Measurements from ENCODE around the gene TMEM143.

TMEM143 gene

DNA sequence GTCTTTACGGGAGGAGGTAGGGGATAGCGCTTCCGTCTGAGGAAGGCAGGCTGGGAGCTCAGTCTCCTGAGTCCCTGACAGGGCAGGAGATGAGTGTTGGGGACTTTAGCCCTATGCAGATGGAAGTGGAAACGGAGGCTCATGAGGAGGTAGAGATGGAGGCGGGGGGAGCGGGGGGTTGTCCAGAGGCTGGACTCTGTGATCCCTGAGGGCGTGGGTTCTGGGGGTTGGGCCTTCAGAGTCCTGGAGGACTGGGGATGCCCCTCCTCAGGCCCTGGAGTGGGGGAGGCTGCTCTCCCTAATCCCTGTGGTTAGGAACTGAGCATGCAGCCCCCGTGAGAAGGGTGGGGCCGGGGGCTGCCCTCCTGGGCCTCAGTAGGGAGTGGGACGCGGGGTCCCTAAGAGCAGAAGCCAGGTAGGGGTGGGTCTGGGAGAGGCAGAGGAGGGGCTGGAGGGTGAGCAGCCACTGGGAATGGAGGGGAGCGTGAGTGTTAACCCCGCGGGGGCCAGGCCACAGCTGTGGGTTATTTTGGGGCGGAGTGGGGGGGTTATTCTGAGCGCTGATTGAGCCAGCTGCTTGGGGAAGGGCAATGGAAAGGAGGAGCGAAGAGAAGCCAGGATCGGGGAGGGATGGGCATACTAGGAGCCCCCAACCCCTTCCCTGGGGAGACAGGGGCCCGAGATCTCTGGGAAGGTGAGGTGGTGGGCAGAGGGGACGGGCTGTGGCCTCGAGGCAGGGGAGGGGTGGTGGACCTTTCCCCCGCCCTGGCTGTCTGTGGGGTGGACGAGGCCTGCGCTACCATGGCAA lies 32.5 kb upstream of the TMEM143 start:
- ChIA-PET POLR2A (no interaction called here), CTCF (interaction anchor here (0.8 to 1.4 kb wide), 5 partner anchors 8 to 94 kb away, joined by 3 to 5 read pairs (median 3); no protein-coding TSS in a partner anchor)
- no peak for DNase-seq (ENCODE audit: low read depth, low spot score)
- no peak overlapping the region for H3K4me3 ChIP-seq (ENCODE audit: low read depth, low read length)
- TF ChIP-seq, protein P1, sequence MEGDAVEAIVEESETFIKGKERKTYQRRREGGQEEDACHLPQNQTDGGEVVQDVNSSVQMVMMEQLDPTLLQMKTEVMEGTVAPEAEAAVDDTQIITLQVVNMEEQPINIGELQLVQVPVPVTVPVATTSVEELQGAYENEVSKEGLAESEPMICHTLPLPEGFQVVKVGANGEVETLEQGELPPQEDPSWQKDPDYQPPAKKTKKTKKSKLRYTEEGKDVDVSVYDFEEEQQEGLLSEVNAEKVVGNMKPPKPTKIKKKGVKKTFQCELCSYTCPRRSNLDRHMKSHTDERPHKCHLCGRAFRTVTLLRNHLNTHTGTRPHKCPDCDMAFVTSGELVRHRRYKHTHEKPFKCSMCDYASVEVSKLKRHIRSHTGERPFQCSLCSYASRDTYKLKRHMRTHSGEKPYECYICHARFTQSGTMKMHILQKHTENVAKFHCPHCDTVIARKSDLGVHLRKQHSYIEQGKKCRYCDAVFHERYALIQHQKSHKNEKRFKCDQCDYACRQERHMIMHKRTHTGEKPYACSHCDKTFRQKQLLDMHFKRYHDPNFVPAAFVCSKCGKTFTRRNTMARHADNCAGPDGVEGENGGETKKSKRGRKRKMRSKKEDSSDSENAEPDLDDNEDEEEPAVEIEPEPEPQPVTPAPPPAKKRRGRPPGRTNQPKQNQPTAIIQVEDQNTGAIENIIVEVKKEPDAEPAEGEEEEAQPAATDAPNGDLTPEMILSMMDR (IDR thresholded peaks at IDR 0.05; ENCODE audit: insufficient read depth, low read length, missing control alignments) = no peak

DNA sequence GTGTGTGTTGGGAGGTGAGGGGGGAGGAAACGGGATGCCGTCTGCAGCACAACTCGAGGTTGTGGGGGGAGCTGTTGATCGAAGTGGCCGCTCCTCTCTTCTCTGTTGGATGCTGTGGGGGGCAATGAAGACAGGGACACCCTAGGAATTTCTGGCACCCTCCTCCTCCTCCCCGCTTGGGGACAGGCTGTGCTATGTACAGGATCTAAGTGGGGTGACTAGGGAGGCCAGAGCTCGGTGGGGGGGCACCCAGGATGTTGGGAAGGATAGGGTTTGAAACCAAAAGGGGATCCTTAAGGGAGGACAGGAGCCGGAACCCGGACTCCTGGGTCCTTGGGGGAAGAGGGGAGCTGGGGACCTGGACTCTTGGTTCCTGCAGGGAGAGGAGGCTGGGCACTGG lies 31.8 kb upstream of the TMEM143 start:
- POLR2A ChIA-PET = interaction anchor here (0.9 kb wide), 1 partner anchor 69 kb away, joined by 3 read pairs; no protein-coding TSS in a partner anchor
- TF ChIP-seq, protein P1 (IDR thresholded peaks at IDR 0.05; ENCODE audit: insufficient read depth, low read length, missing control alignments) = no peak
- no peak overlapping the region for H3K4me3 ChIP-seq (ENCODE audit: low read depth, low read length)

DNA sequence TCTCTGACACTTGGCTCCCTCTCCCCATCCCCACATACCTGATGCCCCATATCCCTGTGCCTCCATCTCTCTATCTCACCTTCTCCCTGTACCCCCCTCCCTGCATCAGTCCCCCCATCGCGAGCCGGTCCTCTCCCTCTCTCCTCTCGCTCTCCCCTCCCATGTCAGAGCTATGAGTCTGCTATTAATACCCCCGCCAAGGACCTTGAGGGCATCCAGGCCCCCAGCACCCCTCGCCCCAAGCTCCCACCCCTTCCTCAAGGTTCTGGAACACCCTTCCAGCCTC lies 31.4 kb upstream of the TMEM143 start:
- CTCF ChIA-PET = interaction anchor here (1.2 to 1.4 kb wide), 4 partner anchors 9 to 95 kb away, joined by 3 to 5 read pairs (median 3); no protein-coding TSS in a partner anchor
- TF ChIP-seq, protein P1 (IDR thresholded peaks at IDR 0.05; ENCODE audit: insufficient read depth, low read length, missing control alignments) = no peak

More for the DNA sequence above, 31.8 kb upstream of the TMEM143 start:
- CTCF ChIA-PET = interaction anchor here (0.8 to 1.4 kb wide), 5 partner anchors 9 to 94 kb away, joined by 3 to 5 read pairs (median 3); no protein-coding TSS in a partner anchor
- DNase-seq (ENCODE audit: low read depth, low spot score) = no peak

DNA sequence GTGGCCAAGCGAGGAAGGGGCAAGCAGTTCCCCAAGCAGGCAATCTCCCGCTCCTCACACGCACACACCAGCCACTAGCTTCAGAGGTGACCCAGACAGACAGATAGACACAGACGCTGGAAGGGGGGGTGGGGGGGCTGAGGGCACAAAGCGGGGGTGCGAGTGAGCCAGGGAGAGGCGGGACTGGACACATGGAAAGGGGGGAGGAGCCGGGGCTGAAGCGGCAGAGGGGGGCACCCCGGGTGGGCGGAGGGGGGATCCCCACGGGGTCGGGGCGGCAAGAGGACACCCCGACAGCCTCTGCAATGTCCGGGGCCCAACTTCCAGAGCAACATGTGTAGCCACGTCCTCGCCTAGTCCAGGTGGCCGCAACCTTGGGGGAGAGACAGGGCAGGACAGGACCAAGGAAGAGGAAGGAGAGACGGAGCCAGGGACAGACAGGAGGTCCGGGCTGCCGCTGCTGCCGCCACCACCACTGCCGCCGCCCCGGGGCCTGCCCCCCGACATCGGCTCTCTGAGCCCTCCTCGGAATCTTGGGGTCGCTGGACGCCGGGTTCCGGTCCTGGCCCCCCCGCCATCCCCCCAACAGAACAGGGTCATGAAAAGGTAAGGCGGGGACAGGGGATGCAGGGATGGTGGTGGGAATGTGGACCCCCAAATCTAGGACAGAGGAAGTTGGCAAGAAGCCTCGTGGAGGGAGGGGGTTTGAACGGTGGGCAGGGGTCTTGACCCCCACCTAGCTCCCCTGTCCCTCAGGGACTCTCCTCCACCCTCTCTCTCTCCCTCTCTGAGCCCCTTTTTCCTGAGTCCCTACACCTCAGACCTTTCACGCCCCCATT lies 30.8 kb upstream of the TMEM143 start:
- DNase-seq (ENCODE audit: low read depth, low spot score) = no peak
- ChIA-PET CTCF (interaction anchor here (0.7 to 1.9 kb wide), 10 partner anchors 9 to 95 kb away, joined by 3 to 7 read pairs (median 3); no protein-coding TSS in a partner anchor), POLR2A (interaction anchor here (0.9 kb wide), 1 partner anchor 68 kb away, joined by 3 read pairs; no protein-coding TSS in a partner anchor)
- TF ChIP-seq, protein P1 (IDR thresholded peaks at IDR 0.05; ENCODE audit: insufficient read depth, low read length, missing control alignments) = no peak
- peak overlapping the region; percentile 51 for H3K4me3 ChIP-seq (ENCODE audit: low read depth, low read length)

More for the DNA sequence above, 31.4 kb upstream of the TMEM143 start:
- POLR2A ChIA-PET = interaction anchor here (0.9 kb wide), 1 partner anchor 69 kb away, joined by 3 read pairs; no protein-coding TSS in a partner anchor
- DNase-seq (ENCODE audit: low read depth, low spot score) = no peak
- no peak overlapping the region for H3K4me3 ChIP-seq (ENCODE audit: low read depth, low read length)

DNA sequence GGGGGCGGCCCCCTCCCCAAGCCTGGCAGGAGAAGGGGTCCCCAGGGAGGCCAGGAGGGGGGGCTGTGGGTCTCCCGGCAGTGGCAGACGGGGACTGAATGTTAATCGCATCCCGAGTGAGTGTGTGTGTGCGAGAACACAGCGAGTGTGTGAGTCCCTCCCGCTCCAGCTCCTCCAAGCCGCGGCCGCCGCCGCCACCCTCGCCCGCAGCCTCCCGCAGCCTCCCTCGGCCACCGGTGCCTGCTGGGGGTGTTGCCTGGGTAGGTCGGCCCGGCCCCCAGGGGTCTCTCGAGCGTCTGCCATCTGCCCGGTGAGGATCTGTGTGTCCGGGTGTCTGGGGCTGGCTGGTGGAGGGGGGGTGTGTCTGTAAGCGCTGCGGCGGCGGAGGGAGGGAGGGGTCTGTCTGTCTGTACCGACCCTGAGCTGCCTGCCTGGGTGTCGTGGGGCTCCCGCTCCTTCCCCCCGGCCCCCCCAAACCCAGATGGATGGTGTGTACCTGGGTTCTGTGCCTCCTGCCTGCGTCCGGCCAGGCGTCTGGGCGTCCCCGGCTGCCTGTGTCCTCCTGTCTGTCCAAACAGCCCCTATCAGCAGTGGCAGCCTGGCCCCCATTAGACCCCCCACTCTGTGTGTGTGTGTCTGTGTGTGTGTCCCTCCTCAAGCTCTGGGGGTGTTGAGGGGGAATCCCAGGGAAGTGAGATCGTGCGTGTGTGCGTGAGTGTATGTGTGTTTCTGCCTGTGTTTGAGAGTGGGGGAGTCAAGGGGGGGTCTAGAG lies 30.0 kb upstream of the TMEM143 start, which contains the start of gene GRIN2D:
Gene GRIN2D (plus strand): TSS at position 110 of the 772 bp plus-strand sequence. CDS start 4,725 bp downstream, outside the sequence.
- TF ChIP-seq, protein P1 (IDR thresholded peaks at IDR 0.05; ENCODE audit: insufficient read depth, low read length, missing control alignments) = peak; percentile 11
- H3K4me3 ChIP-seq (ENCODE audit: low read depth, low read length) = peak within 1 kb of the TSS; percentile 51
- ChIA-PET POLR2A (no interaction called here), CTCF (interaction anchor here (0.7 to 1.9 kb wide), 10 partner anchors 10 to 94 kb away, joined by 3 to 7 read pairs (median 4); no protein-coding TSS in a partner anchor)
- DNase-seq (ENCODE audit: low read depth, low spot score) = no peak
